TTC549 (cell line): Measurements from ENCODE around the gene IL13.

Experiments
- FAIRE-seq: peaks from 2 replicates; lab custom pipeline; 2012; peaks lifted over from hg19 to GRCh38; lab: Jason Lieb, UNC

The IL13 gene

DNA sequence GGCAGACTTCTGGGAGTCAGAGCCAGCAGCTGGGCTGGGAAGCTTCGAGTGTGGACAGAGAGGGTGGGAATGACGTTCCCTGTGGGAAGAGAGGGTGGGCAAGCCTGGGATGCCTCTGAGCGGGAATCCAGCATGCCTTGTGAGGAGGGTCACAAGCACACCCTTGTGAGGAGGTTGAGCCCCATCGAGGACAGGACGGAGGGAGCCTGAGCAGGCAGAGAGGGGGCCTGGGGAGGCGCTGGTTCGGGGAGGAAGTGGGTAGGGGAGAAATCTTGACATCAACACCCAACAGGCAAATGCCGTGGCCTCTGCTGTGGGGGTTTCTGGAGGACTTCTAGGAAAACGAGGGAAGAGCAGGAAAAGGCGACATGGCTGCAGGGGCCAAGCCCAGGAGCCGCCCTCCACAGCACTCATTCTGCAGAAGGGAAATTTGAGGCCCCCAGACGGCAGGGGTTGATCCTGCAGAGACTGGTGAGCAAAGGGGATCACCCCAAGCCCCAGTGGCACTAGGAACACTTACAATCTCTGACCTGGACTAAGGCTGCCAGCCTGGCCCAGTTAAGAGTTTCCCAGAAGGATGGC is 1.1 kb upstream of the IL13 start:
- no peak for FAIRE-seq

- no peak for FAIRE-seq
These were observed 669 bp downstream of the IL13 start for GRCh38 chr5:132658381-132659302.

- no peak for FAIRE-seq
These were observed 1.9 kb downstream of the IL13 start for GRCh38 chr5:132659598-132660493.

GRCh38 chr5:132661231-132662003 is 3.4 kb downstream of the IL13 start:
- no peak for FAIRE-seq

DNA sequence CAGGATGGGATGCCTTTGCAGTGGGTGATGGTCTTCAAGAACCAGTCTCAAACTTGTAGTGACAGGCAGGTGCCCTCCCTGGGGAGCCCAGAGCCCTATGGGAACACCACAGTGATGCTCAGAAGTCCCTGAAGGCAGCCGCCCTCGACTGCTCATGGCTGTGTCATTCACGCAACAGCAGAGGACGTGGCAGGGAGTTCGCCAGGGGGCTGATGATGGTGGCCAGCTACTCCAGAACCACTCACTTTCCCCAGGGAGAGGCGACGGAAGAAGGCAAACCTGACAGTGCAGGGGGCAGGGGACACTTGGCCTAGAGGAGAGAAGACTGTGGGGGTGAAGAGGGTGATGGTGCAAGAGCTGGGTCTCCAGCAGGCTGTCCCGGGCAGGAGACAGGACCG is 4.0 kb downstream of the IL13 start:
- no peak for FAIRE-seq

GRCh38 chr5:132662925-132663770 is 5.2 kb downstream of the IL13 start:
- FAIRE-seq = no peak

DNA sequence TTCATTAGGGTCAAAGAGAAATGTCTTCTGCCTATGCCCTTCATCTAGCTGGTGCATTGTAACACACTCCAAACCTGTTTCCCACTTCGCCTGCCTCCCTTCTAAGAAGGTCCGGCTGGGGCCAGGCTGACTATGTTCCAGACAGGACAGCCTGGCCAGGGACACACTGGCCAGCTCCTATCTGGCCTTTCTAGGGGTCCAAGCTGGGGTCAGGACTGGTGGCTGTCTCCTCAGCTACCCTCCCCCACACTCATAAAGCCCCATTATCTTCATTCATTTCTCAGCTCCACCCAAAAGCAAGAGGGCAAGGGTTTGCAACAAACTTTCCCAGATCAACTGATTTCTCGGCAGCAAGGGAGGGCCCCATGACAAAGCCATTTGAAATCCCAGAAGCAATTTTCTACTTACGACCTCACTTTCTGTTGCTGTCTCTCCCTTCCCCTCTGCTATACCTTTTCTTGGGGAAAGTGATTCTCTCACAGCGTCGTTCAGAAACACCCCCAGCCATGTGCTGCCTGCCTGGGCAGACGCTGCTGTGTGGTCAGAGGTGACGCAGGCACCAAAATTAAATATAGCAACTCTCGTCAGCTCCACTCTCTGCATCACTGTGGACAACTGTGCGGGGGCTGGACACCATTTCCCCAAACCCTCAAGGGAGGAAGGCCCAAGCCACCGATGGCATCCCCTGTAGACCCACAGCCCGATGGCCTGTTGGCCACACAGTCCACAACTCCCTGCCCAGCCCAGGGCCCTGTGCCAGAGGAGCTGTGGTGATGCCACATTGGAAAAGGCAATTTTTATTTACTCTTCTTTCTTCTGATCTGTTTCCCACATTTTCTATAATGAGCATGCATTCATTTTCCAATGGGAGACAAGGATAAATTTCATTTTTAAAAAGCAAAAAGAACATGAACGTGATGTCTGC is 6.1 kb downstream of the IL13 start:
- FAIRE-seq = no peak

- FAIRE-seq = no peak
These were observed 6.8 kb downstream of the IL13 start for GRCh38 chr5:132664696-132665209.

- no peak for FAIRE-seq
These were observed 7.7 kb downstream of the IL13 start for GRCh38 chr5:132665574-132666080.

- no peak for FAIRE-seq
These were observed 8.5 kb downstream of the IL13 start for GRCh38 chr5:132666310-132667123.

GRCh38 chr5:132667309-132667708 is 9.3 kb downstream of the IL13 start:
- no peak for FAIRE-seq

- FAIRE-seq = no peak
These were observed 10.1 kb downstream of the IL13 start for GRCh38 chr5:132667761-132668705.

GRCh38 chr5:132668706-132669454 is 10.9 kb downstream of the IL13 start:
- FAIRE-seq = no peak

DNA sequence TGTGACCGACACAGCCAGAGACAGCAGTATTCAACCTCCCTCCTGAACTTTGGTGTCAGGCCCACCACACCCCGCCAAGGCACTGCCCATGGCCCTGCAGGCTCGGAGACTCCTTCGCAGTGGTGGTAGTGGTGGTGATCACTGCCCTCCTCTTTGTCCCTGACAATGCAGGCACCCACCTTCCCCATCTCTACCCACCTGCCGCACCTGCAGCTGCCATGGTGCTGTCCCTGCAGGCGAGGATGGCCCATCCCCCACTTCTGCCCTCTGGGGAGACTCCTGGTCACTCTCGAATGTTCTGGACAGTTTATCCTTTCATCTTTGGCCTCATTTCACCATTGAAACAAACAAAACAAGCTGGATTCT is 11.5 kb downstream of the IL13 start:
- FAIRE-seq = no peak

DNA sequence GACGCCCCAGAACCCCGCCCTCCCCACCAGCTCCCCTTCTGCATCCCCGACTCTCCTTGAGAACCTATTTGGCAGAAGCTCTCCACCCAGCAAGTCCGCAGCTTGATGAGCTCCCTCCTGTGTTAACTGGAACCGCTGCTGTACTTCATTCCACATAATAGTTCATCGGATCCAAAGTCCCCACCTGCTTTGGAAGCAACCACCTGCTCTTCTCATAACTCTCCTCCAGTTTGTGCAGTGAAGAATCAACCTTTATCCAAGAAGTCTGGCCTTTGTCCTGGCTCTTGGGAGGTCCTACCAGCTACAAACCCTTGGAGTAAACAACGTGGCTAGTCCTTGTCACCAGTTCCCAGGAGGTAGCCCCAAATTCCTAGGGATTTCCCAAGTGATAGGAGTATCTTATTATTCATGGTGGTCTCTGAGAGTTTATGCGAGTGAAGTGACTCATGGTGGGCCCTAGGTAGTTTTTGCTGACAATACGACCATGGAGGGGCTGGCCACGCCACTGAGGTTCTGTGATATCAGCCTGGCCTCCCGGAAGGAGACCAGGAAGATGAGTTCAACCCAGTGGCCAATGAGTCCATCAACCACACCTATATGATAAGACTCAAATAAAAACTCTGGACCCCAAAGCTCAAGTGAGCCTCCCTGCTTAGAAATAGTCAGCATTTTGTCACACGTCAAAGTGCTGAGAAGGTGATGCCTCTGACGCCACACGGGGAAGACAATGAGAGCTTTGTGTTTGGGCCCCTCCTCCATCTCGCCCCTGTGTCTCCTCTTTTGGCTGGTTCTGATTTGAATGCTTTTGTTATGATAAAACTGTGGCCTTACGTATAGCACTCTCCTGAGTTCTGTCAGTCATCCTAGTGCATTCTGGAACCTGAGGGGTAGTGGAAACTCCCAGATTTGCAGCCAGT is 12.3 kb downstream of the IL13 start:
- no peak for FAIRE-seq

DNA sequence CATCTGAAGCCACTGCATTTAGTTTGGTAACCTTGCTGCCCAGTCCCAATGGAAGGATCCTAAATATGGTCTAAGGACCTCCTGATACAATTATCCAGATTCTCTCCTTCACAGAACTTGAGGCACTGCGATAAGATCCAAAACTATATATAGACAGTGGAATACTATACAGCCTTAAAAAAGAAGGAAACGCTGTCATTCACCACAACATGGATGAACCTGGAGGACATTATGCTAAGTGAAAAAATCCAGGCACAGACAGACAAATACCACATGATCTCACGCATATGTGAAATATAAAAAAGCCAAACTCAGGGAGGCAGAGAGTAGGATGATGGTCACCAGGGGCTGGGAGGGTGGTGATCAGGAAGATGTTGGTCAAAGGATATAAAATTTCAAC is 13.0 kb downstream of the IL13 start:
- FAIRE-seq = no peak
